Gastrocnemius medialis (tissue), 4 donors: ENCODE measurements around the gene CEP112.

Experiments
- POLR2A ChIP-seq, 2 donors: fragments of 450-650 bp; IDR thresholded peaks; one replicate each; pipeline ENCODE4 v1.6.1; 2017; ENCODE audit warnings: antibody characterized with exemption in 2 of 2, mild to moderate bottlenecking in 2 of 2, moderate library complexity in 2 of 2
- TF ChIP-seq, protein P1 (sequence below), 5 experiments: fragments of 450-650 bp in 3 of 5; fragments of 200-600 bp in 2 of 5; sonication (generic) in 2 of 5; IDR thresholded peaks in 4 of 5; conservative IDR thresholded peaks in 1 of 5; 1 replicate in 4 of 5; 2 replicates in 1 of 5; pipeline ENCODE4 v1.5.1; 2016 to 2019; ENCODE audit warnings: antibody characterized with exemption in 5 of 5, mild to moderate bottlenecking in 3 of 5, moderate library complexity in 3 of 5

DNA sequence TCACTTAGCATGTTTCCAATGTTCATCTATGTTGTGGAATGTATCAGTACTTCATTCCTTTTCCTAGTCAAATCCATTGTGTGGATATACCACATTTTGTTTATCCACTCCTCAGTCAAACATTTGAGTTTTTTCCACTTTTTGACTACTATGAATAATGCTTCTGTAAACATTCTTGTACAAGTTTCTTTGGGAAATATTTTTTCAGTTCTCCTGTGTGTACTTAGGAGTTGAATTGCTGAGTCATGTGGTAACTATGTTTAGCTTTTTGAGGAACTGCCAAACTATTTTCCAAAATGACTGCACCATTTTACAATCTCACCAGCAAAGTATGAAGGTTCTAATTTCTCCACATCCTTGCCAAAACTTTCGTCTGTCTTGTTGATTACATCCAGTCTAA, 406.8 kb downstream of the CEP112 start:
- TF ChIP-seq, protein P1, sequence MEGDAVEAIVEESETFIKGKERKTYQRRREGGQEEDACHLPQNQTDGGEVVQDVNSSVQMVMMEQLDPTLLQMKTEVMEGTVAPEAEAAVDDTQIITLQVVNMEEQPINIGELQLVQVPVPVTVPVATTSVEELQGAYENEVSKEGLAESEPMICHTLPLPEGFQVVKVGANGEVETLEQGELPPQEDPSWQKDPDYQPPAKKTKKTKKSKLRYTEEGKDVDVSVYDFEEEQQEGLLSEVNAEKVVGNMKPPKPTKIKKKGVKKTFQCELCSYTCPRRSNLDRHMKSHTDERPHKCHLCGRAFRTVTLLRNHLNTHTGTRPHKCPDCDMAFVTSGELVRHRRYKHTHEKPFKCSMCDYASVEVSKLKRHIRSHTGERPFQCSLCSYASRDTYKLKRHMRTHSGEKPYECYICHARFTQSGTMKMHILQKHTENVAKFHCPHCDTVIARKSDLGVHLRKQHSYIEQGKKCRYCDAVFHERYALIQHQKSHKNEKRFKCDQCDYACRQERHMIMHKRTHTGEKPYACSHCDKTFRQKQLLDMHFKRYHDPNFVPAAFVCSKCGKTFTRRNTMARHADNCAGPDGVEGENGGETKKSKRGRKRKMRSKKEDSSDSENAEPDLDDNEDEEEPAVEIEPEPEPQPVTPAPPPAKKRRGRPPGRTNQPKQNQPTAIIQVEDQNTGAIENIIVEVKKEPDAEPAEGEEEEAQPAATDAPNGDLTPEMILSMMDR (IDR thresholded peaks at IDR 0.05 in 4 of 5, conservative IDR thresholded peaks at IDR 0.05 in 1 of 5), result no peak
- no peak for TF ChIP-seq POLR2A (IDR thresholded peaks at IDR 0.05)
